ENCODE data around the gene CAPN9.
A peak's percentile ranks its signal among the peaks of the same experiment; 100 is the strongest.

Gene CAPN9

DNA sequence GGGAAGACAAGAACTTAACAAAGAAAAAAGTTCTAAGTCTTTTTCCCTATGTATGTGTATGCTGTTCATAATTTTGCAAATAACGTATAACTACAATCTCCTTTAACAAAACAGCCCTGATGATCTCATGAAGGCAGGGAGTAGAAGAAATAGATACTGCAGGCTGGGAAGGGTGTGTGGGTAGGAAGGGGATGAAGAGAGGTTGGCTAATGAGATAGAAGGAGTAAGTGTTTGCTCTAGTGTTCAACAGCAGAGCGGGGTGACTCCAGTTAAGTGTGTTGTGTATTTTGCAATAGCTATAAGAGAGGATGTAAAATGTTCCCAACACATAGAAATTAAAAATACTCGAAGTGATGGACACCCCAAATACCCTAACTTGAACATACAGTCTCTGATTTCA, 101.0 kb downstream of the CAPN9 start:
- DNase-seq (ENCODE audit: low spot score) (no peak), FAIRE-seq (no peak)

- DNase-seq (ENCODE audit: low spot score): peak; percentile 69
- FAIRE-seq: peak; percentile 75
These were observed 102.5 kb downstream of the CAPN9 start for GRCh38 chr1:230849451-230850224.

- DNase-seq (ENCODE audit: low spot score): no peak
- FAIRE-seq: no peak
These were observed 103.4 kb downstream of the CAPN9 start for GRCh38 chr1:230850547-230850946.

- DNase-seq (ENCODE audit: low spot score): no peak
- no peak for FAIRE-seq
These were observed 104.1 kb downstream of the CAPN9 start for GRCh38 chr1:230851291-230851691.

Measured in RCC 7860 (cell line).